PC-9 (cell line): ENCODE results near the gene CST2. TPM values are rescaled to one million over a fixed set of nuclear protein-coding genes. Genes with fewer than 3 reads are reported as not detected.
A peak's percentile ranks its signal among the peaks of the same experiment; 100 is the strongest.
"Not testable (repeated sequence)": the region's sequence is repeated elsewhere in the genome, so short reads cannot be mapped to it uniquely, and the experiment has no call there.

Source experiments
- BruUV-seq: library from RNA; stranded (reverse); fragments of 400-500 nt; replicated peaks from 2 replicates; lab custom pipeline; 2021; lab: Mats Ljungman, UMichigan
- CTCF ChIA-PET: fragments of 300-600 bp; sonication (Branson Sonifier 250); formaldehyde crosslinking; loops from one replicate; lab custom pipeline; 2022; ENCODE audit warnings: antibody characterized with exemption; lab: Charles Lee
- POLR2A ChIA-PET: fragments of 300-600 bp; sonication (Branson Sonifier 250); formaldehyde crosslinking; loops from one replicate; lab custom pipeline; 2022; ENCODE audit warnings: antibody characterized with exemption; ENCODE audit not compliant: unreplicated experiment; lab: Charles Lee
- DNase-seq, 2 experiments: peaks; one replicate each; pipeline versions ENCODE4 v3.0.0 to v3.0.0-alpha.2; 2015 to 2022; ENCODE audit warnings: mixed read lengths in 1 of 2
- H2AFZ ChIP-seq: fragments of 200-600 bp; sonication (generic); 2 replicates; pipeline ENCODE4 v1.8.1; 2017; ENCODE audit warnings: antibody characterized with exemption
- H3F3A ChIP-seq: fragments of 200-600 bp; sonication (generic); 2 replicates; pipeline ENCODE4 v1.8.1; 2017; ENCODE audit warnings: antibody characterized with exemption, mild to moderate bottlenecking, low read depth; ENCODE audit not compliant: insufficient read depth
- H3K27ac ChIP-seq: fragments of 200-600 bp; sonication (generic); 2 replicates; pipeline ENCODE4 v1.6.1; 2016; ENCODE audit warnings: mixed run types
- H3K27me3 ChIP-seq: fragments of 200-600 bp; sonication (generic); 2 replicates; pipeline ENCODE4 v1.6.1; 2016; ENCODE audit warnings: low read depth, mixed run types; ENCODE audit not compliant: insufficient read depth
- H3K36me3 ChIP-seq: fragments of 200-600 bp; sonication (generic); 2 replicates; pipeline ENCODE4 v1.6.1; 2016; ENCODE audit warnings: low read depth, mixed run types
- H3K4me1 ChIP-seq: fragments of 200-600 bp; sonication (generic); replicated peaks from 2 replicates; pipeline ENCODE4 v1.6.1; 2016; ENCODE audit warnings: mixed run types; ENCODE audit not compliant: insufficient read depth
- H3K4me2 ChIP-seq: fragments of 200-600 bp; sonication (generic); 2 replicates; pipeline ENCODE4 v1.6.1; 2017; ENCODE audit warnings: mixed run types
- H3K4me3 ChIP-seq: fragments of 200-600 bp; sonication (generic); 2 replicates; pipeline ENCODE4 v1.6.1; 2016; ENCODE audit warnings: mixed run types
- H3K79me2 ChIP-seq: fragments of 200-600 bp; sonication (generic); 2 replicates; pipeline ENCODE4 v1.6.1; 2017; ENCODE audit warnings: low read depth, mixed run types
- H3K9me2 ChIP-seq: fragments of 200-600 bp; sonication (generic); 2 replicates; pipeline ENCODE4 v1.8.1; 2017; ENCODE audit warnings: mild to moderate bottlenecking; ENCODE audit not compliant: insufficient read depth
- H3K9me3 ChIP-seq: fragments of 200-600 bp; sonication (generic); 2 replicates; pipeline ENCODE4 v1.8.1; 2016; ENCODE audit warnings: low read depth; ENCODE audit not compliant: insufficient read depth
- H4K20me1 ChIP-seq: fragments of 200-600 bp; sonication (generic); 2 replicates; pipeline ENCODE4 v1.8.1; 2017; ENCODE audit not compliant: insufficient read depth
- CTCF ChIP-seq: fragments of 200-600 bp; sonication (generic); conservative IDR thresholded peaks from 2 replicates; pipeline ENCODE4 v1.6.1; 2017; ENCODE audit warnings: mixed run types, antibody characterized with exemption, mild to moderate bottlenecking, moderate library complexity
- EZH2 ChIP-seq: fragments of 200-600 bp; sonication (generic); IDR thresholded peaks from 2 replicates; pipeline ENCODE4 v1.8.0; 2017; ENCODE audit warnings: antibody characterized with exemption, low read depth
- intact Hi-C: fragments of 100-400 bp; cut with micrococcal nuclease; formaldehyde crosslinking; loops from one replicate; pipeline ENCODE4 v1.10.0; 2022; ENCODE audit not compliant: unreplicated experiment
- total RNA-seq: library from RNA; stranded (reverse); gene quantifications from 2 replicates; pipeline ENCODE4 v1.2.3, GENCODE V29; 2021

The CST2 gene
- total RNA-seq, 1 experiment from 2014 or later = not detected

DNA sequence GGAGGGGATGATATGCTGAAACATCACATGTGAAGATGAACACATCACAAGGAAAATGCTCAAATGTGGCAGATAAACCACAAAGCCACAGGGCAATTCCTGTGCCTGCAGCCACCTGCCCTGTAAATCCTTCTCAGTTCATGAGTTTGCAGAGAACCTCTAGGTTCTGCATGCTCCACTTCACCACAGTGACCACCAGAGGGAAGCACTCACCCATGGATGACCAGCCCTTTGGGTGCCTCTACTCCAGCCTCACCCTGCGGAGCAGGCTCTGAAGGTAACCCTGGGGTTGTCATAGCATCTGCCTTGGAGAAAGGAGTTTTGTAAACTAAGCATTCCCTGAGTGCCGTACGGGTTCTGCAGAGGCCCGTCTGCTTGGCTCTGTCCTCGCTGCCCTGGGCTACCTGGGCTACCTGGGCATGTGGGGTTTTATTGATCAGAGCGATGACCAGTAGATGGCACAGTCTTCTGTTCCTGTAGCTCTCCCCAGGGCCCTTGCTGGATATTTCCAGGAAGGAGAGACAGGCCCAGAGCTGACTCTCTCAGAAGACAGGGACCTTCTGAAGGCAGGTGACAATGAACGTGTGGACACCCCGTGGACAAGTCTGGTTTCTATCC is 44.1 kb downstream of the CST2 start:
- Histone ChIP-seq H3K79me2 (no peaks in the 10 kb centered on the region), H3K9me2 (no peaks in the 10 kb centered on the region), H3F3A (no peaks in the 10 kb centered on the region; the same call in 1 of the 2 replicates), H3K4me3 (no peak overlapping the region), H3K27ac (no peak overlapping the region), H3K4me1 (no peaks in the 10 kb centered on the region), H2AFZ (no peak overlapping the region), H4K20me1 (no peaks in the 10 kb centered on the region), H3K4me2 (peak overlapping the region; percentile 36), H3K27me3 (no peaks in the 10 kb centered on the region), H3K9me3 (no peaks in the 10 kb centered on the region), H3K36me3 (no peaks in the 10 kb centered on the region)
- ChIA-PET POLR2A (no interaction called here), CTCF (interaction anchor here (0.6 kb wide), 1 partner anchor 113 kb away, joined by 6 read pairs; no protein-coding TSS in a partner anchor)
- TF ChIP-seq EZH2 (no peak), CTCF (peak; percentile 73)
- intact Hi-C loops = loop anchor here (5.0 to 10.0 kb wide), 4 partner anchors 55 to 1210 kb away; partner anchors contain the start of gene APMAP
- DNase-seq = peak; percentile 36 to 61
- no TSS peak for BruUV-seq

GRCh38 chr20:23778676-23779075 is 47.9 kb downstream of the CST2 start:
- H3K4me1 ChIP-seq, H3K79me2 ChIP-seq, H3K9me3 ChIP-seq, POLR2A ChIA-PET, H2AFZ ChIP-seq, H3K36me3 ChIP-seq, H3K4me2 ChIP-seq, H3F3A ChIP-seq, BruUV-seq, H3K4me3 ChIP-seq, H3K9me2 ChIP-seq, CTCF ChIA-PET, DNase-seq, H4K20me1 ChIP-seq, H3K27me3 ChIP-seq, H3K27ac ChIP-seq, intact Hi-C loops: not testable (repeated sequence)

GRCh38 chr20:23777380-23777779 is 49.1 kb downstream of the CST2 start:
- H3K4me2 ChIP-seq, H3K27ac ChIP-seq, H3K79me2 ChIP-seq, CTCF ChIA-PET, H3K9me2 ChIP-seq, H3K36me3 ChIP-seq, POLR2A ChIA-PET, H3K9me3 ChIP-seq, H4K20me1 ChIP-seq, intact Hi-C loops, H3K4me1 ChIP-seq, H3K4me3 ChIP-seq, H3K27me3 ChIP-seq, H2AFZ ChIP-seq, DNase-seq, BruUV-seq, H3F3A ChIP-seq: not testable (repeated sequence)

- H3F3A ChIP-seq = no peaks in the 10 kb centered on the region; the same call in 1 of the 2 replicates
- BruUV-seq = no TSS peak
Measured at GRCh38 chr20:23776067-23776771, 50.3 kb downstream of the CST2 start.

More at GRCh38 chr20:23776067-23776771, 50.3 kb downstream of the CST2 start:
- Histone ChIP-seq H3K9me3 (no peaks in the 10 kb centered on the region), H2AFZ (no peak overlapping the region), H3K27ac (no peak overlapping the region), H3K4me1 (no peaks in the 10 kb centered on the region), H3K27me3 (no peaks in the 10 kb centered on the region), H4K20me1 (no peaks in the 10 kb centered on the region), H3K4me3 (no peak overlapping the region), H3K79me2 (no peaks in the 10 kb centered on the region), H3K4me2 (no peak overlapping the region), H3K9me2 (no peaks in the 10 kb centered on the region), H3K36me3 (no peaks in the 10 kb centered on the region)
- intact Hi-C loops = no loop called here
- no peak for TF ChIP-seq EZH2
- no peak for TF ChIP-seq CTCF
- ChIA-PET POLR2A (no interaction called here), CTCF (no interaction called here)
- DNase-seq = no peak
